Liver (tissue), 9 donors: ENCODE measurements around the gene RNU2-1. TPM values are rescaled to one million over a fixed set of nuclear protein-coding genes. Genes with fewer than 3 reads are reported as not detected.

Source experiments
- DNase-seq: peaks from one replicate; pipeline ENCODE4 v3.0.0-alpha.2; 2017; ENCODE audit warnings: low spot score
- H3K27ac ChIP-seq, 2 donors: one replicate each; pipeline ENCODE4 v1.7.0; 2013; ENCODE audit warnings: inconsistent platforms in 2 of 2, low read length in 2 of 2, control low read depth in 1 of 2, low read depth in 1 of 2, mild to moderate bottlenecking in 1 of 2
- H3K27me3 ChIP-seq, 4 donors: one replicate each; pipeline versions ENCODE4 v1.6.1 to v1.7.0; 2013; ENCODE audit warnings: low read length in 3 of 4, inconsistent platforms in 1 of 4, mild to moderate bottlenecking in 1 of 4, moderate library complexity in 1 of 4; ENCODE audit not compliant: control insufficient read depth in 4 of 4, insufficient read depth in 4 of 4
- H3K36me3 ChIP-seq, 4 donors: one replicate each; pipeline versions ENCODE4 v1.6.1 to v1.7.0; 2013; ENCODE audit warnings: low read length in 3 of 4, mild to moderate bottlenecking in 3 of 4, low read depth in 1 of 4, moderate library complexity in 1 of 4; ENCODE audit not compliant: control insufficient read depth in 4 of 4, insufficient read depth in 3 of 4
- H3K4me1 ChIP-seq, 4 donors: one replicate each; pipeline versions ENCODE4 v1.6.1 to v1.7.0; 2013; ENCODE audit warnings: low read length in 3 of 4, mild to moderate bottlenecking in 3 of 4, moderate library complexity in 1 of 4; ENCODE audit not compliant: control insufficient read depth in 4 of 4, insufficient read depth in 4 of 4
- H3K4me3 ChIP-seq, 3 donors: one replicate each; pipeline versions ENCODE4 v1.6.1 to v1.7.0; 2013; ENCODE audit warnings: low read length in 3 of 3, control low read depth in 1 of 3, low read depth in 1 of 3, mild to moderate bottlenecking in 1 of 3
- H3K9ac ChIP-seq, 2 donors: one replicate each; pipeline ENCODE4 v1.7.0; 2013; ENCODE audit warnings: low read length in 2 of 2, mild to moderate bottlenecking in 2 of 2, moderate library complexity in 2 of 2, control low read depth in 1 of 2, low read depth in 1 of 2
- H3K9me3 ChIP-seq, 4 donors: one replicate each; pipeline versions ENCODE4 v1.6.1 to v1.7.0; 2013; ENCODE audit warnings: low read length in 3 of 4; ENCODE audit not compliant: control insufficient read depth in 4 of 4
- ATF3 ChIP-seq: IDR thresholded peaks from 2 replicates; pipeline ENCODE4 v1.6.1; 2016; ENCODE audit warnings: antibody characterized with exemption
- CTCF ChIP-seq: fragments of 150-350 bp; IDR thresholded peaks from 2 replicates; pipeline ENCODE4 v1.5.1; 2017; ENCODE audit warnings: improper control_type of control experiment, low read depth, low read length; ENCODE audit not compliant: missing input control
- EGR1 ChIP-seq, 2 donors: IDR thresholded peaks; 2 replicates each; pipeline ENCODE4 v1.6.1; 2016 to 2018; ENCODE audit warnings: antibody characterized with exemption in 2 of 2, low read depth in 2 of 2
- FOXA1 ChIP-seq: IDR thresholded peaks from 2 replicates; pipeline ENCODE4 v1.6.1; 2016; ENCODE audit warnings: antibody characterized with exemption
- FOXA2 ChIP-seq: IDR thresholded peaks from 2 replicates; pipeline ENCODE4 v1.6.1; 2016; ENCODE audit warnings: antibody characterized with exemption
- GABPA ChIP-seq, 2 donors: IDR thresholded peaks in 1 of 2; conservative IDR thresholded peaks in 1 of 2; 2 replicates each; pipeline ENCODE4 v1.6.1; 2016; ENCODE audit warnings: antibody characterized with exemption in 2 of 2, mild to moderate bottlenecking in 1 of 2, moderate library complexity in 1 of 2
- HNF4A ChIP-seq, 2 donors: conservative IDR thresholded peaks; 2 replicates each; pipeline ENCODE4 v1.6.1; 2016; ENCODE audit warnings: antibody characterized with exemption in 2 of 2, mild to moderate bottlenecking in 2 of 2
- HNF4G ChIP-seq: IDR thresholded peaks from 2 replicates; pipeline ENCODE4 v1.6.1; 2016; ENCODE audit warnings: antibody characterized with exemption
- JUND ChIP-seq, 2 donors: IDR thresholded peaks; 2 replicates each; pipeline ENCODE4 v1.6.1; 2016; ENCODE audit warnings: antibody characterized with exemption in 2 of 2
- NR2F2 ChIP-seq: IDR thresholded peaks from 2 replicates; pipeline ENCODE4 v1.6.1; 2016; ENCODE audit warnings: antibody characterized with exemption
- RAD21 ChIP-seq, 2 donors: IDR thresholded peaks; 2 replicates each; pipeline ENCODE4 v1.6.1; 2016; ENCODE audit warnings: antibody characterized with exemption in 2 of 2, mild to moderate bottlenecking in 2 of 2
- RXRA ChIP-seq, 2 donors: IDR thresholded peaks; 2 replicates each; pipeline ENCODE4 v1.6.1; 2017 to 2018; ENCODE audit warnings: antibody characterized with exemption in 2 of 2, mild to moderate bottlenecking in 1 of 2
- SP1 ChIP-seq: IDR thresholded peaks from 2 replicates; pipeline ENCODE4 v1.6.1; 2018; ENCODE audit warnings: antibody characterized with exemption, mild to moderate bottlenecking
- TAF1 ChIP-seq: conservative IDR thresholded peaks from 2 replicates; pipeline ENCODE4 v1.6.1; 2016; ENCODE audit warnings: antibody characterized with exemption, mild to moderate bottlenecking
- ZBTB33 ChIP-seq: IDR thresholded peaks from 2 replicates; pipeline ENCODE4 v1.6.1; 2016; ENCODE audit warnings: antibody characterized with exemption
- WGBS: extraction: QIAGEN DNeasy Blood & Tissue Kit; methylation state at CpG from one replicate; pipeline ENCODE4 v1.1.7; 2013; 5-methylcytosine and 5-hydroxymethylcytosine counted together
- polyA plus RNA-seq, 2 donors: library from polyadenylated mRNA; stranded (reverse) in 1 of 2; unstranded in 1 of 2; fragments of 200-250 nt in 1 of 2; fragments of >200 nt in 1 of 2; fragmentation: Nextera tagmentation in 1 of 2; extraction: Ambion mirVana in 1 of 2; gene quantifications; one replicate each; pipeline versions ENCODE4 v1.2.1 to v1.2.3, GENCODE V29; 2013 to 2015
- total RNA-seq, 2 donors: library from RNA; depleted of rRNA; stranded (reverse); fragments of >200 nt; gene quantifications; one replicate each; pipeline ENCODE4 v1.2.3, GENCODE V29; 2014
- TF ChIP-seq, protein P1 (sequence below): IDR thresholded peaks from 2 replicates; pipeline ENCODE4 v1.6.1; 2016; ENCODE audit warnings: antibody characterized with exemption, mild to moderate bottlenecking
- TF ChIP-seq, protein P2 (sequence below): IDR thresholded peaks from 2 replicates; pipeline ENCODE4 v1.6.1; 2016; ENCODE audit warnings: antibody characterized with exemption
- donor health status: healthy.
- donor health status: healthy.
- donor health status: healthy.
- donor health status: healthy.
- donor health status: healthy.

Gene RNU2-1
- total and polyA plus RNA-seq, 4 donors, result 3.4 TPM; not detected in 3

GRCh38 chr17:43219746-43220380, 13.9 kb downstream of the RNU2-1 start:
- 84% methylated on average over 8 of the region's 8 CpGs for WGBS
- Histone ChIP-seq H3K27me3 (no peaks in the 10 kb centered on the region), H3K4me3 (no peak overlapping the region), H3K9ac (no peak overlapping the region), H3K27ac (no peak overlapping the region), H3K9me3 (no peaks in the 10 kb centered on the region), H3K36me3 (peaks cover 0 to 14% (median 3%) of the 10 kb centered on the region in 4 donors), H3K4me1 (peaks cover 9 to 22% (median 17%) of the 10 kb centered on the region in 4 donors)
- TF ChIP-seq RXRA (IDR thresholded peaks at IDR 0.05), result no peak
- TF ChIP-seq EGR1 (IDR thresholded peaks at IDR 0.05; ENCODE audit: low read depth in 2 of 2), result no peak
- TF ChIP-seq TAF1, result no peak
- no peak for TF ChIP-seq NR2F2
- no peak for TF ChIP-seq RAD21 (IDR thresholded peaks at IDR 0.05)
- TF ChIP-seq FOXA1, result no peak
- TF ChIP-seq JUND (IDR thresholded peaks at IDR 0.05), result no peak
- TF ChIP-seq ATF3, result no peak
- no peak for TF ChIP-seq SP1
- no peak for TF ChIP-seq GABPA (IDR thresholded peaks at IDR 0.05 in 1 of 2, conservative IDR thresholded peaks at IDR 0.05 in 1 of 2)
- no peak for TF ChIP-seq HNF4G
- no peak for TF ChIP-seq FOXA2
- TF ChIP-seq ZBTB33, result no peak
- TF ChIP-seq, protein P1, sequence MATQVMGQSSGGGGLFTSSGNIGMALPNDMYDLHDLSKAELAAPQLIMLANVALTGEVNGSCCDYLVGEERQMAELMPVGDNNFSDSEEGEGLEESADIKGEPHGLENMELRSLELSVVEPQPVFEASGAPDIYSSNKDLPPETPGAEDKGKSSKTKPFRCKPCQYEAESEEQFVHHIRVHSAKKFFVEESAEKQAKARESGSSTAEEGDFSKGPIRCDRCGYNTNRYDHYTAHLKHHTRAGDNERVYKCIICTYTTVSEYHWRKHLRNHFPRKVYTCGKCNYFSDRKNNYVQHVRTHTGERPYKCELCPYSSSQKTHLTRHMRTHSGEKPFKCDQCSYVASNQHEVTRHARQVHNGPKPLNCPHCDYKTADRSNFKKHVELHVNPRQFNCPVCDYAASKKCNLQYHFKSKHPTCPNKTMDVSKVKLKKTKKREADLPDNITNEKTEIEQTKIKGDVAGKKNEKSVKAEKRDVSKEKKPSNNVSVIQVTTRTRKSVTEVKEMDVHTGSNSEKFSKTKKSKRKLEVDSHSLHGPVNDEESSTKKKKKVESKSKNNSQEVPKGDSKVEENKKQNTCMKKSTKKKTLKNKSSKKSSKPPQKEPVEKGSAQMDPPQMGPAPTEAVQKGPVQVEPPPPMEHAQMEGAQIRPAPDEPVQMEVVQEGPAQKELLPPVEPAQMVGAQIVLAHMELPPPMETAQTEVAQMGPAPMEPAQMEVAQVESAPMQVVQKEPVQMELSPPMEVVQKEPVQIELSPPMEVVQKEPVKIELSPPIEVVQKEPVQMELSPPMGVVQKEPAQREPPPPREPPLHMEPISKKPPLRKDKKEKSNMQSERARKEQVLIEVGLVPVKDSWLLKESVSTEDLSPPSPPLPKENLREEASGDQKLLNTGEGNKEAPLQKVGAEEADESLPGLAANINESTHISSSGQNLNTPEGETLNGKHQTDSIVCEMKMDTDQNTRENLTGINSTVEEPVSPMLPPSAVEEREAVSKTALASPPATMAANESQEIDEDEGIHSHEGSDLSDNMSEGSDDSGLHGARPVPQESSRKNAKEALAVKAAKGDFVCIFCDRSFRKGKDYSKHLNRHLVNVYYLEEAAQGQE, result no peak
- TF ChIP-seq, protein P2, sequence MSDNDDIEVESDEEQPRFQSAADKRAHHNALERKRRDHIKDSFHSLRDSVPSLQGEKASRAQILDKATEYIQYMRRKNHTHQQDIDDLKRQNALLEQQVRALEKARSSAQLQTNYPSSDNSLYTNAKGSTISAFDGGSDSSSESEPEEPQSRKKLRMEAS, result no peak
- TF ChIP-seq CTCF, result no peak
- TF ChIP-seq HNF4A (conservative IDR thresholded peaks at IDR 0.05), result no peak
- no peak for DNase-seq
